ENCODE results near the gene CDKN1B. TPM values are rescaled to one million over a fixed set of nuclear protein-coding genes. Genes with fewer than 3 reads are reported as not detected.
A peak's percentile ranks its signal among the peaks of the same experiment; 100 is the strongest.

Gene CDKN1B
- total and polyA plus RNA-seq, 11 donors = 19.0 to 44.9 (median 34.3) TPM

DNA sequence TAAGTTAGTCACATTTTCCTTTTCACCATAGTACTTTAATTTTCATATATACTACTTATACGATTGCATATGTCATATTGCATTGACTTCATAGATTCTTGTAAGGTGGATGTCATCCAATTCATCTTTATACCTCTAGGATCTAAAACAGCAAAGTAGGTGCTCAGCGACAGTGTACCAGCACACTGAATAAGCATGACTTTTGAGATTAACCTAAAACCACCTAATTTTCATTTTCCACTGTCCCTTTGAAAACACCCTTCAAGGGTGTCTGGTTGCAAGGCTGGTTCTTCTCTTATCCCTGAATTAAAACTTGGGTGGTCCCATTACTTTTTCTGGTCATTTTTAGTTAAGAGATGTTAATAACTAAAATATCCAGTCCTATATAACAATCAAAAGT lies 25.6 kb upstream of the CDKN1B start:
- no peaks in the 10 kb centered on the region for H3K9me3 ChIP-seq
- H3K4me3 ChIP-seq = no peak overlapping the region
- H3K27me3 ChIP-seq = no peaks in the 10 kb centered on the region
- ATAC-seq = no peak
- H3K27ac ChIP-seq = no peak overlapping the region
- no peaks in the 10 kb centered on the region for H3K36me3 ChIP-seq
- H3K4me1 ChIP-seq = peaks cover 0 to 5% (median 2%) of the 10 kb centered on the region in 12 donors
- TF ChIP-seq, protein P1, sequence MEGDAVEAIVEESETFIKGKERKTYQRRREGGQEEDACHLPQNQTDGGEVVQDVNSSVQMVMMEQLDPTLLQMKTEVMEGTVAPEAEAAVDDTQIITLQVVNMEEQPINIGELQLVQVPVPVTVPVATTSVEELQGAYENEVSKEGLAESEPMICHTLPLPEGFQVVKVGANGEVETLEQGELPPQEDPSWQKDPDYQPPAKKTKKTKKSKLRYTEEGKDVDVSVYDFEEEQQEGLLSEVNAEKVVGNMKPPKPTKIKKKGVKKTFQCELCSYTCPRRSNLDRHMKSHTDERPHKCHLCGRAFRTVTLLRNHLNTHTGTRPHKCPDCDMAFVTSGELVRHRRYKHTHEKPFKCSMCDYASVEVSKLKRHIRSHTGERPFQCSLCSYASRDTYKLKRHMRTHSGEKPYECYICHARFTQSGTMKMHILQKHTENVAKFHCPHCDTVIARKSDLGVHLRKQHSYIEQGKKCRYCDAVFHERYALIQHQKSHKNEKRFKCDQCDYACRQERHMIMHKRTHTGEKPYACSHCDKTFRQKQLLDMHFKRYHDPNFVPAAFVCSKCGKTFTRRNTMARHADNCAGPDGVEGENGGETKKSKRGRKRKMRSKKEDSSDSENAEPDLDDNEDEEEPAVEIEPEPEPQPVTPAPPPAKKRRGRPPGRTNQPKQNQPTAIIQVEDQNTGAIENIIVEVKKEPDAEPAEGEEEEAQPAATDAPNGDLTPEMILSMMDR (IDR thresholded peaks at IDR 0.05) = no peak
- TF ChIP-seq POLR2A (IDR thresholded peaks at IDR 0.05) = no peak
- no peak for DNase-seq
- 91 to 95% (median 94%) methylated on average over 2 of the region's 2 CpGs for WGBS, 4 donors
- intact Hi-C loops (cut with DNase I) = loop anchor here in 1 of 10 donors (10.0 kb wide), 1 partner anchor 127 kb away; the partner anchor contains the start of gene DUSP16

DNA sequence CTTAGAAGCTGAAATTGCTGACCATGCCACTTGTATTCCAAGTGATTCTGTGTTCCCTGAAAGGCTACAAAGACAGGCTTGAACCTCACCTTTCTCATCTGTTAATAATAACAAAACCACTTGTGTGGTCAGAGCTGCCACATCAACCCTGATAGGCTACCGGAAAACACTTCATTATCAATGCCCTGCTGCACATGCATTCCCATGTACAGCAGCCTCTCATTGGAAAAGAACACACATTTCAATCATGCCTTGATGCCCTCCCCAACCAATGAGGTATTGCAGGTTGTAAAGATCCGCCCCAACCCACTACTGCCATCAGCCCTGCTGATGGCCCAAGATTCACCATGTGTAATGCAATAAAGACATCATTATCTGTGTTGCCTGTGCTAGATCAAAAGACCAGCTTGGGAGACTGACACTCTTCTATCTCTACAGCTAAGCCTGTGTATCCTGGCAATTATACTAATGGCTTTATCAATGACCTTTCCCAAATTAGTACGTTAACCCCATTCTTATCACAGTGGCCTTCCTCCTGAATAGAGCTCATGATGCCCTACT lies 24.0 kb upstream of the CDKN1B start:
- H3K4me1 ChIP-seq = peaks cover 0 to 16% (median 5%) of the 10 kb centered on the region in 12 donors
- TF ChIP-seq, protein P1 (IDR thresholded peaks at IDR 0.05) = no peak
- no peak for TF ChIP-seq POLR2A (IDR thresholded peaks at IDR 0.05)
- no peaks in the 10 kb centered on the region for H3K36me3 ChIP-seq
- H3K27ac ChIP-seq = no peak overlapping the region
- H3K4me3 ChIP-seq = no peak overlapping the region
- intact Hi-C loops (cut with DNase I) = loop anchor here in 1 of 10 donors (10.0 kb wide), 1 partner anchor 128 kb away; the partner anchor contains the start of gene DUSP16
- ATAC-seq (no peak), DNase-seq (no peak)
- 42 to 58% (median 51%) methylated on average over 3 of the region's 3 CpGs for WGBS, 4 donors
- H3K27me3 ChIP-seq = no peaks in the 10 kb centered on the region
- H3K9me3 ChIP-seq = no peaks in the 10 kb centered on the region

DNA sequence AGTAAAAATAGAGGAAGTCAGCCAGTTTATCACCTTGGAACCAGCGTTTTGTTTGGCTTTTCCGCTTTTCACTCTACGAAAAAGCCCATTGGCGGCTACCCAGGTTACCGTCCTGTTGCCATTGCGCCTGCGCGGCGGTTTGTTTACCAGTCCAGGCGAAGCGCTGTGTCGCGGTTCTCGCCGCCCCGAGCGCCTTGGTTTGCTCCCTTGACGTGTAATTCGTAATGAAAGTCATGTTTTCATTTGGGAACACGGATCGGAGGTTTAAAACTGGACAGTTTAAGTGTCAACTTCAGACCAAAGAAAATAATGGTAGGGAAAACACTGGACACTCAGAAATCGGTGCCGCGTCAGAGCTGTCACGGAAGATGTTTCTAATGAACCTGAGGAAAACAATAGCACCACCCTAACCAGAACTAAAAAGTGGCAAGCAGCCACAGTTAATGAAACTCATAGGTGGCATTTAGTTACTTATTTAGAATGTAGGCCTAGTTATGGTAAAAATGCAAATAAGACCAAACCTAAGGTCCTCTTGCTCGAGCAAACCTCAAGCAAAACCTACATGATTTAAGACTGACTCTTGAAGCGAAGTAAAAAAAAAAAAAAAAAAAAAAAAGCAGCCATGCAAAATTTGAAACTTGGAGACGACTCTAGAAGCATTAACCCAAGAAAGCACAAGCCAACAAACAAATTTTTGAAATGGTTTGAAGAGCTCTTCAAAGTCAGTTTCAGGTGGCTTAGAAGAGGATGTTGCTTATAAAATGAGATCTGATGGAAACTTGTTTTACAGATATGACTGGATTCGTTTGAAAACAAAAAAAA lies 20.4 kb upstream of the CDKN1B start:
- intact Hi-C loops (cut with DNase I) = loop anchor here in 5 of 10 donors (1.0 to 10.0 kb wide), 6 partner anchors 20 to 134 kb away; partner anchors contain the start of genes DUSP16 (in 3 of the 5), CDKN1B (in 2 of the 5) and CREBL2 (in 1 of the 5)
- peak in 1 of 2 donors; percentile 73 for TF ChIP-seq POLR2A (IDR thresholded peaks at IDR 0.05)
- TF ChIP-seq, protein P1 (IDR thresholded peaks at IDR 0.05) = peak in 1 of 12 donors; percentile 16
- DNase-seq = peak; percentile 91 to 95 (median 93)
- no peaks in the 10 kb centered on the region for H3K9me3 ChIP-seq
- peak overlapping the region; percentile 90 to 99 (median 96) for H3K27ac ChIP-seq
- H3K27me3 ChIP-seq = no peaks in the 10 kb centered on the region
- ATAC-seq = peak; percentile 87 to 95 (median 92)
- peak overlapping the region; percentile 15 to 73 (median 64) for H3K4me3 ChIP-seq
- 1 to 2% (median 1%) methylated on average over 29 of the region's 29 CpGs for WGBS, 4 donors
- no peaks in the 10 kb centered on the region for H3K36me3 ChIP-seq
- H3K4me1 ChIP-seq = peaks cover 0 to 23% (median 5%) of the 10 kb centered on the region in 12 donors

DNA sequence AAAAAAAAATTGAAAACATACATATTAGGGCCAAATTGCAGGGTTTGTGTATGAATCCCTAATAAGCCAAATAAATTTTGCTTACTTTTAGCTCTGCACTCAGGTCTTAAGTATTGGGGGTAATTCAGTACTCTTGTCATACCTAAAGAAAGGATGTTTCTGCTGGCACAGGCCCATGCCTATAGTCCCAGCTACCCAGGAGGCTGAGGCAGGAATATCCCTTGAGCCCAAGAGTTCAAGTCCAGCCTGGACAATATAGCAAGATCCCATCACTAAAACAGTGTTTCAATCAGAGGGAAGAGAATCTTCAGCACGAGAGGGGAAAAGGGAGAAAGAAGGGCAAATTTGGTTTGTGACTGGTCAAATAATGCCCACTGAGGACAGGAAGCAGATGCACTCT lies 17.8 kb upstream of the CDKN1B start:
- Histone ChIP-seq H3K4me1 (peaks cover 0 to 26% (median 5%) of the 10 kb centered on the region in 12 donors), H3K36me3 (no peaks in the 10 kb centered on the region), H3K27ac (no peak overlapping the region), H3K9me3 (no peaks in the 10 kb centered on the region), H3K27me3 (no peaks in the 10 kb centered on the region), H3K4me3 (no peak overlapping the region)
- WGBS, 4 donors = 60 to 100% (median 80%) methylated on average over 1 of the region's 1 CpG
- no peak for TF ChIP-seq POLR2A (IDR thresholded peaks at IDR 0.05)
- TF ChIP-seq, protein P1 (IDR thresholded peaks at IDR 0.05) = no peak
- ATAC-seq = no peak
- intact Hi-C loops (cut with DNase I) = loop anchor here in 5 of 10 donors (2.0 to 10.0 kb wide), 4 partner anchors 13 to 137 kb away; partner anchors contain the start of genes DUSP16 (in 3 of the 5) and CREBL2 (in 1 of the 5)
- no peak for DNase-seq

Measured in heart left ventricle (tissue), 16 donors.